Mesenchymal stem cell (in vitro differentiated cells and primary cell): ENCODE measurements around the gene SRGAP1.

Experiments used
- DNase-seq: peaks from one replicate; pipeline ENCODE4 v3.0.0-alpha.2; 2013
- H2AFZ ChIP-seq: one replicate; pipeline ENCODE4 v1.6.1; 2013; ENCODE audit warnings: low read depth, mild to moderate bottlenecking, control low read depth, inconsistent platforms, low read length, moderate library complexity
- H2AK5ac ChIP-seq: 2 replicates; pipeline ENCODE4 v1.6.1; 2013; ENCODE audit warnings: low read length, moderate library complexity, mild to moderate bottlenecking, inconsistent platforms; ENCODE audit not compliant: severe bottlenecking
- H2BK120ac ChIP-seq: one replicate; pipeline ENCODE4 v1.6.1; 2013; ENCODE audit warnings: low read depth, mild to moderate bottlenecking, inconsistent platforms, low read length, moderate library complexity
- H2BK12ac ChIP-seq, 2 experiments: one replicate each; pipeline ENCODE4 v1.6.1; 2013; ENCODE audit warnings: inconsistent platforms in 2 of 2, low read length in 2 of 2, mild to moderate bottlenecking in 2 of 2, moderate library complexity in 2 of 2, control low read depth in 1 of 2
- H2BK15ac ChIP-seq: one replicate; pipeline ENCODE4 v1.6.1; 2013; ENCODE audit warnings: mild to moderate bottlenecking, low read depth, inconsistent platforms; ENCODE audit not compliant: poor library complexity, severe bottlenecking
- H2BK5ac ChIP-seq: 2 replicates; pipeline ENCODE4 v1.6.1; 2013; ENCODE audit warnings: low read depth, mild to moderate bottlenecking, low read length, control low read depth, inconsistent platforms; ENCODE audit not compliant: poor library complexity, severe bottlenecking
- H3K14ac ChIP-seq, 2 experiments: one replicate each; pipeline ENCODE4 v1.6.1; 2013; ENCODE audit warnings: inconsistent platforms in 2 of 2, low read length in 2 of 2, control low read depth in 1 of 2, mild to moderate bottlenecking in 1 of 2, moderate library complexity in 1 of 2
- H3K18ac ChIP-seq, 2 experiments: one replicate each; pipeline ENCODE4 v1.6.1; 2013; ENCODE audit warnings: inconsistent platforms in 2 of 2, low read length in 2 of 2, control low read depth in 1 of 2, low read depth in 1 of 2, mild to moderate bottlenecking in 1 of 2
- H3K23ac ChIP-seq, 2 experiments: one replicate each; pipeline ENCODE4 v1.6.1; 2013; ENCODE audit warnings: inconsistent platforms in 2 of 2, low read length in 2 of 2, mild to moderate bottlenecking in 2 of 2, moderate library complexity in 2 of 2, control low read depth in 1 of 2
- H3K27ac ChIP-seq: 2 replicates; pipeline ENCODE4 v1.5.1; 2013; ENCODE audit warnings: mild to moderate bottlenecking, moderate library complexity, low read length, control low read depth, inconsistent platforms; ENCODE audit not compliant: poor library complexity, severe bottlenecking
- H3K27me3 ChIP-seq, 2 experiments: 2 replicates each; pipeline versions ENCODE4 v1.6.1 to v1.7.0; 2013; ENCODE audit warnings: low read length in 2 of 2, mild to moderate bottlenecking in 2 of 2, moderate library complexity in 2 of 2, control low read depth in 1 of 2, inconsistent platforms in 1 of 2; ENCODE audit not compliant: control insufficient read depth in 1 of 2, insufficient read depth in 1 of 2
- H3K36me3 ChIP-seq, 2 experiments: 2 replicates each; pipeline versions ENCODE4 v1.6.1 to v1.7.0; 2013; ENCODE audit warnings: low read length in 2 of 2, control low read depth in 1 of 2, inconsistent platforms in 1 of 2, low read depth in 1 of 2, mild to moderate bottlenecking in 1 of 2; ENCODE audit not compliant: insufficient read depth in 2 of 2, control insufficient read depth in 1 of 2
- H3K4ac ChIP-seq, 2 experiments: one replicate each; pipeline ENCODE4 v1.6.1; 2013; ENCODE audit warnings: inconsistent platforms in 2 of 2, low read length in 2 of 2, mild to moderate bottlenecking in 2 of 2, moderate library complexity in 2 of 2, control low read depth in 1 of 2, low read depth in 1 of 2
- H3K4me1 ChIP-seq: 2 replicates; pipeline ENCODE4 v1.6.1; 2013; ENCODE audit warnings: low read depth, low read length, control low read depth; ENCODE audit not compliant: control insufficient read depth, insufficient read depth
- H3K4me2 ChIP-seq: 2 replicates; pipeline ENCODE4 v1.6.1; 2013; ENCODE audit warnings: low read length, mild to moderate bottlenecking, inconsistent platforms; ENCODE audit not compliant: poor library complexity, severe bottlenecking
- H3K4me3 ChIP-seq, 2 experiments: 2 replicates each; pipeline versions ENCODE4 v1.5.1 to v1.7.0; 2013; ENCODE audit warnings: low read length in 2 of 2, mild to moderate bottlenecking in 2 of 2, control low read depth in 1 of 2, low read depth in 1 of 2; ENCODE audit not compliant: insufficient read depth in 1 of 2
- H3K79me1 ChIP-seq: replicated peaks from 2 replicates; pipeline ENCODE4 v1.6.1; 2013; ENCODE audit warnings: mild to moderate bottlenecking, control low read depth, low read length, inconsistent platforms; ENCODE audit not compliant: poor library complexity, severe bottlenecking
- H3K9ac ChIP-seq: 2 replicates; pipeline ENCODE4 v1.7.0; 2013; ENCODE audit warnings: mild to moderate bottlenecking, low read length, moderate library complexity
- H3K9me3 ChIP-seq: 2 replicates; pipeline ENCODE4 v1.7.0; 2013; ENCODE audit warnings: mild to moderate bottlenecking, low read length; ENCODE audit not compliant: control insufficient read depth
- H4K8ac ChIP-seq: one replicate; pipeline ENCODE4 v1.6.1; 2013; ENCODE audit warnings: inconsistent platforms, mild to moderate bottlenecking, low read length, moderate library complexity
- H4K91ac ChIP-seq: one replicate; pipeline ENCODE4 v1.6.1; 2013; ENCODE audit warnings: mild to moderate bottlenecking, low read length, inconsistent platforms
- WGBS: methylation state at CpG from one replicate; pipeline ENCODE4 v1.1.7; 2013; ENCODE audit warnings: mixed read lengths; 5-methylcytosine and 5-hydroxymethylcytosine counted together

Gene SRGAP1

GRCh38 chr12:64186789-64187188, 342.3 kb downstream of the SRGAP1 start:
- WGBS: 18% methylated on average over 2 of the region's 2 CpGs
- no peak overlapping the region for H3K4me3 ChIP-seq
- no peak overlapping the region for H3K14ac ChIP-seq
- no peaks in the 10 kb centered on the region for H3K9me3 ChIP-seq
- H3K4me1 ChIP-seq: peaks cover 4% of the 10 kb centered on the region
- peak; percentile 22 for DNase-seq
- H3K4ac ChIP-seq: peak overlapping the region in 1 of 2 experiments; percentile 65
- no peak overlapping the region for H2BK15ac ChIP-seq
- H4K8ac ChIP-seq: no peak overlapping the region
- no peak overlapping the region for H3K4me2 ChIP-seq
- H3K79me1 ChIP-seq: no peaks in the 10 kb centered on the region
- no peak overlapping the region for H2BK5ac ChIP-seq
- peak overlapping the region; percentile 14 to 75 for H3K18ac ChIP-seq
- no peak overlapping the region for H4K91ac ChIP-seq
- no peak overlapping the region for H3K27ac ChIP-seq
- peak overlapping the region; percentile 65 for H3K9ac ChIP-seq
- no peak overlapping the region for H2AK5ac ChIP-seq
- H2BK120ac ChIP-seq: no peak overlapping the region
- peak overlapping the region; percentile 45 to 46 for H2BK12ac ChIP-seq
- no peaks in the 10 kb centered on the region for H3K27me3 ChIP-seq
- H2AFZ ChIP-seq: no peak overlapping the region
- no peaks in the 10 kb centered on the region for H3K36me3 ChIP-seq
- H3K23ac ChIP-seq: no peak overlapping the region

- DNase-seq: peak; percentile 63
- H2BK12ac ChIP-seq: peak overlapping the region in 1 of 2 experiments; percentile 12
- H2AK5ac ChIP-seq: no peak overlapping the region
- no peak overlapping the region for H4K8ac ChIP-seq
- H3K4me1 ChIP-seq: peaks cover 3% of the 10 kb centered on the region
- H3K14ac ChIP-seq: no peak overlapping the region
- H2BK5ac ChIP-seq: no peak overlapping the region
- peak overlapping the region; percentile 65 for H3K9ac ChIP-seq
- H3K27me3 ChIP-seq: no peaks in the 10 kb centered on the region
- peak overlapping the region in 1 of 2 experiments; percentile 75 for H3K18ac ChIP-seq
- H2BK15ac ChIP-seq: no peak overlapping the region
- peaks cover 3 to 4% of the 10 kb centered on the region in 2 experiments for H3K36me3 ChIP-seq
- H3K4ac ChIP-seq: peak overlapping the region; percentile 10 to 65
- H2BK120ac ChIP-seq: no peak overlapping the region
- no peak overlapping the region for H3K4me3 ChIP-seq
- no peak overlapping the region for H3K4me2 ChIP-seq
- no peak overlapping the region for H3K27ac ChIP-seq
- no peak overlapping the region for H2AFZ ChIP-seq
- WGBS: 25% methylated on average over 3 of the region's 3 CpGs
- no peak overlapping the region for H4K91ac ChIP-seq
- H3K23ac ChIP-seq: no peak overlapping the region
- H3K9me3 ChIP-seq: no peaks in the 10 kb centered on the region
- H3K79me1 ChIP-seq: no peaks in the 10 kb centered on the region
Observed at GRCh38 chr12:64187370-64187769, 342.9 kb downstream of the SRGAP1 start.

GRCh38 chr12:64187794-64188193, 343.3 kb downstream of the SRGAP1 start:
- H4K8ac ChIP-seq: no peak overlapping the region

GRCh38 chr12:64189530-64189929, 345.0 kb downstream of the SRGAP1 start:
- Histone ChIP-seq H2AFZ (no peak overlapping the region), H3K9ac (no peak overlapping the region), H3K27me3 (no peaks in the 10 kb centered on the region), H2BK12ac (no peak overlapping the region), H3K18ac (no peak overlapping the region), H2BK120ac (no peak overlapping the region), H3K4me1 (peaks cover 2% of the 10 kb centered on the region), H3K27ac (no peak overlapping the region), H3K4me2 (no peak overlapping the region), H2AK5ac (no peak overlapping the region), H3K14ac (no peak overlapping the region), H3K79me1 (no peaks in the 10 kb centered on the region), H3K23ac (no peak overlapping the region), H2BK5ac (no peak overlapping the region), H3K9me3 (no peaks in the 10 kb centered on the region), H2BK15ac (no peak overlapping the region), H3K36me3 (peaks cover 7 to 24% of the 10 kb centered on the region in 2 experiments), H4K8ac (no peak overlapping the region), H3K4me3 (no peak overlapping the region), H4K91ac (no peak overlapping the region), H3K4ac (no peak overlapping the region)
- no CpG with 5 or more reads among the region's 1 CpG for WGBS
- no peak for DNase-seq

More at GRCh38 chr12:64187794-64188193, 343.3 kb downstream of the SRGAP1 start:
- no CpG with 5 or more reads among the region's 2 CpGs for WGBS
- Histone ChIP-seq H3K27me3 (no peaks in the 10 kb centered on the region), H3K4ac (no peak overlapping the region), H3K18ac (peak overlapping the region in 1 of 2 experiments; percentile 11), H2BK15ac (no peak overlapping the region), H3K4me3 (no peak overlapping the region), H3K4me1 (peaks cover 2% of the 10 kb centered on the region), H4K91ac (no peak overlapping the region), H3K9me3 (no peaks in the 10 kb centered on the region), H3K9ac (peak overlapping the region; percentile 65), H3K36me3 (peaks cover 4 to 7% of the 10 kb centered on the region in 2 experiments), H2AK5ac (no peak overlapping the region), H2AFZ (no peak overlapping the region), H3K23ac (no peak overlapping the region), H3K27ac (no peak overlapping the region), H2BK120ac (peak overlapping the region; percentile 19), H2BK5ac (no peak overlapping the region), H3K4me2 (no peak overlapping the region), H3K79me1 (no peaks in the 10 kb centered on the region), H2BK12ac (no peak overlapping the region), H3K14ac (no peak overlapping the region)
- peak; percentile 21 for DNase-seq
